Esophagus mucosa (tissue), 1 donor: ENCODE data around the gene DSE. TPM values are rescaled to one million over a fixed set of nuclear protein-coding genes. Genes with fewer than 3 reads are reported as not detected.

Experiments used
- ATAC-seq: fragments of 200-7000 bp; cut with Tn5 transposase; one replicate; pipeline ENCODE4 v1.9.1; 2020
- total RNA-seq: library from RNA; stranded (reverse); gene quantifications from one replicate; pipeline ENCODE4 v1.2.4, GENCODE V29; 2023
- donor health status: DM: yes; HTN: yes; CAD: no.

DSE gene
- total RNA-seq, 1 donor from 2014 or later = 32.7 TPM

DNA sequence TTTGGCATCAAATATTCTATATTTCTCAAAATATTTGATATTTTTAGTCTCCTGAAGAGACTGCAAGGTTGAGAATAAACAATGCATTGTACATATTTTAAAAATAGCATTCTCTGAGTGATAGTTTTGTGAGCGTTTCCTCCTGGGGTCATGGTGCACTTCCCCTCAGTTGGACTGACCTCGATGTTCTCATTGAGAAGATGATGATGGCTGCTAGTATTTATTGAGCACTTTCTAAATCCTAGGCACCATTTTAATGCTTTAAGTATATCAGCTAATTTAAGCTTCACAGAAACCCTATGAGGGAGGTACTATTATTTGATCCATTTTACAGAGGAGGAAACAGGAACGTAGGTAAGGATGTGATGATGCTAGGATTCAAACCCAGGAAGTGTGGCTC is 18.2 kb downstream of the DSE start:
- no peak for ATAC-seq

DNA sequence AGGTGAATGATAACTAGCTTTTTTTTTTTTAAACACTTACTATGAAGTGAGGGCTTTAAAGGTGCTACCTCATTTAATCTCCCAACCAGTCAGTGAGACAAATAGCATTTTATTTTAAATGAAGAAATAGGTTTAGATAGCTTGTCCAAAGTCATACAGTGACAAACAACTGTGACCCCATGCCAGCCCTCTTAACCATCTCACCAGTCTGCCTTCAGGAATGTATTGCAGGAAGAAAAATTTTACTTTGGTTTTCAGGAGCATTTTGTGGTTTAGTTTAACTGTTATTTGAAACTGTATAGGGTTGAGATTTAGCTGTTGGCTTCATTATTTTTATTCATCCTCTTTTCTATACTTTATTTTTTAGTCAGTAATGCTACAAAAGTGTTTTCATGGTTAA is 18.6 kb downstream of the DSE start:
- no peak for ATAC-seq

DNA sequence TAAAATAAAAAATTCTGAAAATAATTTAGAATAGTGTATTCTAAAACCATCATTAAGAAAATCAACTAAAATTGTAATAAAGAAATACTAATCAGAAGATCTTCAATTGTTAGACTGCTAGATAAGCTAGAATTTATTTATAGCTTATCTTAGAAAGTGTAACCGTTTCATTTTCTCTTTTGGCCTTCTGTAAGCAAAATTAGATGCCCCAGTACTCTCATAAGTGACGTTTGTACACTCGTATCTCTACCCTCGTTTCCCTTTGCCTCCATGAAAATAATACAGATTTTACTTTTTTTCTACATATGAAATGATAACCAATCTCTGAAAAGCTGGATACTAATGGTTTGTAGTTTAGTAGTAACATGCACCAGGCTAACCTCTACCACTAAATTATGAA is 19.8 kb downstream of the DSE start:
- no peak for ATAC-seq

DNA sequence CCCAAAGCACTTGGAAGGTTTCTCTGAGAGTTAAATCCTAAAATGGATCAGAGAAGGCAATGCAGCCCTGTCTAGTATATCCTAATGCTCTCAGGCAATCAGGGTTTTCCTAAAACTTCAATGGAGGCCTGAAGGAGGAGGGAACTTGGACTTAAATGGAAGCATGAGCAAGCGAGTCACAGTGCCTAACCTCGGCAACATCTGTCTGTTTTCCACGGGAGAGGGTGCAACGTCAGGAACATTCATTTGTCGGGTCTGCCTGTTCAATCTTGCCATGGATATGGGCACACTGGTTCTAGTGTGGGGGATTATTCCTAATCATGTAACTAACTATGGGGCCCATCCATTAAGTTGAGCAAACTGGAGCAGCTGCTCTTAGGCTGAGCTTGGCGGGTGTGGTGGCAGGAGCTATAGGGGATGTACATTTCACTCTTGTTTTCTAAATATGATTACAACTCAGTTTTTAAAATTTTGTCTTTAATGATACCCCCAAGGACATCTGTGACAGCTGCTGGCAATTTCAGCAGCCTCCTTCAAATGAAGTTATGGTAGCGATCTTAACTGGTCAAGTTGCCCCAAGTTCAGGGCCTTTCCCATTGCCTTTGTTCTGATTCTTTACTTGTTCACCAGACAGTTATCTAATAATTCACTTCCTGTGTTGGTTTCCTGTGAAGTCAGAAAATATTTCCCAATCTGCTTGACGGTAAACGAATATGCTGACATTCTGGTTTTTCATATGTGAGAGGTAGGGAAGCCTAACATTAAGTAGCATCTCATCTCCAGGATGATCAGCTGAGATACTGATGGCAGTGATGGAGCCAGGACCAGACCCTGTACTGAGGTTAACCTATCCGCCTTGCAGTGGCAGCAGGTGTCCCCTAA is 21.6 kb downstream of the DSE start:
- peak; percentile 35 for ATAC-seq

DNA sequence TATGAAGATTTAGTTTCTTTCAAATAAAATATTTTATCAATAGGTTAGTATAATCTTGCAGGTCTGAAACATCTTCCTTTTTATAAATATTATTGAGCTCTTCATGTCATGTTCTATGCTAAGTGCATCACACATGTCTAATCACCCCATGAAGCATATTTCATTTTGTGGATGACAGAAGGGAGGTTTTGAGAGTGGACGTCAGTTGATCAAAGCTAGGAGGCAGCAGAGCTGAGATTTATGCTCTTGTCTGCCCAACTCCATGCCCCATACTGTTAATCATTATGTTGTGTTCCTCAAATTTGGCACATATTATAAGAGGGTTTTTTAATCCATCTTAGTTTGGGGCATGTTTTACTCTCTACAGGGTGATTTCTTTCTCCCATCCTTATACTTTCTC is 22.7 kb downstream of the DSE start:
- peak; percentile 26 for ATAC-seq

DNA sequence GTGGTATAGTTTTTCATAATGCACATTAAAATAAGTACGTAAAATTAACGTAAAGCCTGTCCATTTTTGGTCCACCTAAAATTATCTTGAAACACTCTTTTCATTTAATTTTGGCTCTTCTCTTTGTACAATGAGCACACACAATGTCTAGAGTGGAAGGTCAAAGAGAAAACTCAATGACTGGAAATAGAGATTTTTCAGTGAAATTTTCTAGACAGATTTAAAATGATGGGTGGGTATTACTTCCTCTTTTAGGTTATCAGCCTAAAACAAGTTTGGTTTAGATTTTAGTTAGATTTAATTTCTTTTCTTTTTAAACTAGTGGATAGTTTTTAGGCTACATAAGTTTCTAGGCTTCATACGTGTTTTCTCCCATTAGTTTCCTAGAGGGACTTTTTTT is 24.9 kb downstream of the DSE start:
- no peak for ATAC-seq

DNA sequence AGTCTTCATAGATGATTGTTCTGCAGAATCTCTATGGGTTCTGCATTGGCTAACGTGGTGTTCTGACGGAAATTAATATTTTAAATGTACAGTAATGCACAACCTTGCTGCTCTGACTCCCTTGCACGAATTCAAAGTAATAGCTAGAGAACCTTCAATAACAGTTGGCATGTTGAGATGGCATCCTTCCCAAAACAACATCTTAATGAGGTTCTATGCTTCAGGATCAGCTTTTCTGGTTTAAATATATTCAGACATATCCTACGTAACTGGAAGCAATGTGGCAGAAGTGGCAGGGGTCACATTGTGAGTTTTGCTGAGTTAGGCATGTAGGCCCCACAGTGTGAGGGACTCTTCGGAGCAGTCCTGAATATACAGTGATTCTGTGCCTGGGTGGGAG is 25.7 kb downstream of the DSE start:
- no peak for ATAC-seq

DNA sequence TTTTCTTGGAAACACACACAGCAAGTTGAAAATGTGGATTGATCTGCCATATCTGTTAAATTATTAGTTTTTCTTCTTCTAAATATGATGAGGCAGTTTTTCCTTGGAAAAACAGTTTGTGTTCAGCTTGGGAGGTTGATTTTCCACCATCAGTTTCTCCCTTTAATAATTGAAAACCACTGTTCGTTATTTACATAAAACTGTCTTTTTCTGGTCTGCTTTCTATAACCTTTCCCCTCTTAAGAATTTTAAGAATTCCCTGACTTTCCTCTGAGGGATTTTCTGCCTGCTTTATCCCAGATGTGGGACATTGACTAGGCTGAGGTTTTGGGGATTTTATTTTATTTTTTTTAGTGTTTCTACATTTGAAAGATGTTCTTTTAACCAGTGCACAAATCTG is 27.2 kb downstream of the DSE start:
- no peak for ATAC-seq

DNA sequence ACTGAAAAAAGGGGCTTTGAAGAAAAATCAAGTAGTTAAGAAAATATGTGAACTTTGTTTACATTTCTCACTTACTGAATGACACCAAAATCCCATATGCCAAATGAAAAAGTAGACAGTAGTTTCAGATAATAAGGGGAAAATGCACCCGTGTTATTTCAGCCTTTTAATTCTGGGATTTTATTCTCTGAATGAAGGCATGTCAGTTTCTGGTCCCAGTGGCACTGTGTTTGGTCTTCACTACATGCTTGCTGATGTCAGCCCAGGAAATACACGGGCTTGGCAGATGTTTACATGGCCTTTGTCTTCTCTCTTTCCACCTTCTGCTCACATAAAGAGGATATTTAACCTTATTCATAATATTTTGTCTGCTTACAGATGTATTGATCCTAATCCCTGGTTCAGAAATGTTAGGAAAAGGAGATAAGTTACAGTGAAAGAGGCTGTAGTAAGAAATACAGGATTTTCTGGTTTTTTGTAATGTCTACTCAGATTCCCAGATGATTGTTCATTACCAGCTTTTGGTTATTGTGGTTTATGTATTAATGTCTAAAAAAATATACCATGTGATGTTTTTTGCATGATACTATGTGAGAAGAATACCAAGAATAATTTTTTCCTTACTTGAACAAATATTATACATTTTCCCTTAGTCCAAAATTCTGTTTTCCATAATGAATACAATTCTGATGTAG is 27.7 kb downstream of the DSE start:
- ATAC-seq = peak; percentile 46

DNA sequence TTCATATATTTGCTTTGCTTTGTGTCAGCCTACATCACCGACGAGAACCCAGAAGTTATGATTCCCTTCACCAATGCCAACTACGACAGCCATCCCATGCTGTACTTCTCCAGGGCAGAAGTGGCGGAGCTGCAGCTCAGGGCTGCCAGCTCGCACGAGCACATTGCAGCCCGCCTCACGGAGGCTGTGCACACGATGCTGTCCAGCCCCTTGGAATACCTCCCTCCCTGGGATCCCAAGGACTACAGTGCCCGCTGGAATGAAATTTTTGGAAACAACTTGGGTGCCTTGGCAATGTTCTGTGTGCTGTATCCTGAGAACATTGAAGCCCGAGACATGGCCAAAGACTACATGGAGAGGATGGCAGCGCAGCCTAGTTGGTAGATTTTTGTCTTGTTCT is 28.5 kb downstream of the DSE start:
- ATAC-seq = no peak

DNA sequence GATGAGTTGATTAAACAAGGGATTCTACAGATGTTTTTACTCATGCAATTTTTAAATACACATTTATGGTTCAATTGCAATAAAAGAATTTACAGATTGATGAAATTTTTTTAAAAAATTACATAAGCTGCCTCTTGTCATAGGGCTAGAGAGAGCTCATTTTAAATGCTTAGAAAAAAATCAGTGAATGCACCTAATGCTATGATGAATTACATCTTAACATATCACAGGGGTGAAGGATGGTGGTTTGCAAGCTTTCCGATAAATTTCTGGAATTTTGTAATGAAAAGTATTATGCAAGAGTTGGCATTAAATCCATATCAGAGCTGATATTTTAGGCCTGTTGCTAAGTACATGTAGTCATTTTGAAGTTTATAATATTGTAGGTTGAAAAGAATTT is 29.6 kb downstream of the DSE start:
- no peak for ATAC-seq

DNA sequence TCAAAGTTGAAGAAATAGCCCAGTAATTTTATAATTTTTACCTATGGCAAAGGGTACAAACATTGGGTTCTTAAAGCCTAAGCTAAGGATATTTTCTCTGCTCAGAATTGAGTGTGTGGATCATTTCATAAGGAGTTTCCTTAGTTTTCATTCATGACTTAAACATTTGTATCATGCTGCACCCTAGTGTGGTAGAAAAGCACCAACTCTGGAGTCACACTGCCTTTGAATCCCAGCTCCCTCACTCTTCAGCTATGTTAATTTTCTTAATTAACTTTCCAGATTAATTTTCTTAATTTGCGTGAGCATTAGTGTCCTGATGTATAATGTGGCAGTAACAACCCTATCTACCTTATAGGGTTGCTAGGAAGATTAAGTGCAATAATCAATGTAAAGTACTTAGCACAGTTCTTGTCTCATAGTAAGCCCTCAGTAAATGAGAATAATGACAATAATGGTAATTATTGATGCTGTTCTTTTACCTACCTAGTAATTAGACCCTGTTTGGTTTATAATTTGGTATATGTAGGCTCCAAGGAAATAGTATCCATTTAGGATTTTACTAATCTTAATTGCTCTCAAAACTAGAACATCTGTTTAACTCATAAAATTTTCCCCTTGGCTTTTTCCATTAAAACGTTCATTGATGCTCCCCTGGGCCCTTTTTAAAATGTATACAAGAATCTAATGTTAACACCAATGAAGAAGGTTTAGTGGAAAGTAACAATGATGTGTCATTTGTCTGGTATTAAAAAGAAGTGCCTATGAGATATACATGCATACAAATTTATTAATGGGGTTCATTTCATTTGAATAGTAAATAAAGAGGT is 31.6 kb downstream of the DSE start:
- ATAC-seq = no peak

DNA sequence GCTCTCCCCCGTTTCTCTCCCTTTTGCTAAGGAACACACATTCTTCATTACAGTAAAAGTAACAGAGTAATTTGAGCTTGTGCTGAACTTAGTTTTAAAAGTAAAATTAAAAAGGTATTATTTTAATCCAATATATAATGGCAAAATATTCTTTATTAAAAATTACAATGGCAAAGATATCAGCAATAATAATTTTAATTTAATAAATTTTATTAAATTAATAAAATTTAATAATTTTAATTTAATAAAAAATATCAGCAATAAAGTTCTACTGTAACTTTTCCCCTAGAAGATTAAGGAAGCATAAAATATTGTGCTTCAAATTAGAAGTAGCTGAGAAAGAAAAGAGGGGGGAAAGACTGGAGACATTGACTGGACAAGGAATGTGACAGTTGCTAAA is 32.5 kb downstream of the DSE start:
- ATAC-seq = no peak

DNA sequence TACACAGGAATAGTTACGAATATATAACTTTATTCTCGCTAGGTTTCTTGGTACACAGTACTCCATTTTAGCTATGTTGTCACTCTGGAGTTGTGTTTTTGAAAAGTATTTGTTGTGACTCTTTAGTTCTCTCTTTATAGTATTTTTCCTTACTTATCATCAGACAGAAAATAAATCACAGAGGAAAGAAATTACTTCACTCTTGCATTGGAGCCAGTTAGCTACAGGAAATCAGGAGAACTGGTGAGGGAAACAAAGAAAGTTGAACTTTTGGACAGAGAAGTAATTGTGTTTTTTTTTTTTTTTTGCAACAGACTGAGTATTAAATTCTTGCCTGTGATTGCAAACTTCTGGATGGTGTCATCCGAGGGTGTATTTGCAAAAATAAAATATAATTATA is 33.9 kb downstream of the DSE start:
- ATAC-seq = no peak

DNA sequence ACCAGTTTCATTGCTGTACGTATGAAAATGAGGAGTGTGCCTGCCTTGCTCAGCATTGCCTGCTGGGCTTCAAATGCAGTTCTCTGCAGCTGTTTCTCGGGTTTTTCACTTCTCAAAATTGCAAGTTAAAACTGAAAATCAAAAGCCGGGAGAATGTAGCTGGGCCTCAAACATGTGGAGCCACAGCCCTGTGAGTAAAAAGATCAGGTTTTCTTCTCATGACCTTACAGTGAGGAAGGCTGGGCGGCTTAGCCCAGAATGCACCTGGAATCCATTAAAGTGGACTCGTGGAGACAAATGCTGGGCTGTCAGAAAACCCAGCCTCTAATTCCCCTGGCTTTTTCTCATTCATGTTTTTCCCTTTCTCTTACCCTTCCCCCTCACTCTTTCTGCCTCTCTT is 34.4 kb downstream of the DSE start:
- ATAC-seq = no peak

DNA sequence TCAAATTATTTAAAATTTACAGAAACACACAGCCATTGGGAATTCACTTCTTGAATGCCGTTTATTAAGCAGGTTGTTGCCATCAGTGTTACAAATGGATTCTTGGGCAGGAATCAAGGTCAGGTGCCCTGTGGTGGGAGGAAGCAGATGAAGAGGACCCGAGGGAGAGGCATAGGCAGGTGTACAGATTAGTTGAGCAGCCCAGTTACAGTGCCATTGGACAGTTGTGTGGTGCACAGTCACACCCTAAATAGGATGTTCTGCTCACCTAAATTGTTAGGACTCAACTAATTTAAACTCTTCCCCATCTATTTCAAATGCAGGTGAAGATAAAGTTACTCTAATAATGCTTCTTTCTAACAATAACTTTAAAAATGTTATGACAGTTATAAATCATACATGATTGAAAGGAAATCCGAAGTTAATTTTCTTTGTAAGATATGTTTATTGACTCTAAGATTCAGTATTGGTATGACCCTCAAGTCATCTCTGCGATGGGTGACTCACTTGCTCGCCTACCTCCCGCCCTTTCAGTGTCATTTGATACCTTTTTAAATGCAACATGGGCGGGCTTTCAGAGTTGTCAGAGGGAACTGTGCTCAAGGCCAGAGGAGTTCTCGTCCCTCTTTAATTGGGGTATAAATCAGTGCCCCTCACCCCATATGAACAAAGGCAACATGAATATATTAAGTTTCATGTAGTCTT is 35.1 kb downstream of the DSE start:
- ATAC-seq = no peak

DNA sequence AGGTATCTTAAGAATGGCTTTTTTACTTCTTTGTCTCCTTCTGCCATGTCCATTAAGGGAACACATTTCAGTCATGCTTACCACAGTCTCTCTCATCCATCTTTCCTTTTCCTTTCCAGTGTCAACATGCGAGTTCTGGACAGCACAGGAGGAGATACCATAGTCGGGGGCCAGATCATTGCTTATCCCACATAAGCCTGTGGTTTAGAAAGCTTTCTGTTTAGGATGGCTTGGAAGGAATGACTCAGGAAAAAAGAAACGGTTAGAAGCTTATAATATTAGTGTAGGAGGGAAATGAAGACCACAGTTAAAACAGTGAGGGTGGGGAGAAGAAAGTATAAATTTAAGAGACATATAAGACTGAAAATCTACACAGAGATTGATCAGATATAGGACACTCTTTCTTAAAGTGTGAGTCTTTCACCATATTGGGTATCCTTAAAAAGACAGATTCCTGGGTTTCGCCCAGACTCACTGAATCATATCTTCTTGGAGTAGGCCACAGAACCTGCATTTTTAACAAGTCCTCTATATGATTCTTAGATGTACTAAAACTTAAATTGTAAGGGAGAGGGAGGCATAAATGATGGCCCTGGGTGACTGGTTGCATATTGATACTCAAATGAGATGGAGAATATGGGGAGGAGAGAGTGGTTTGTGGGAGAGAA is 36.1 kb downstream of the DSE start:
- ATAC-seq = no peak

DNA sequence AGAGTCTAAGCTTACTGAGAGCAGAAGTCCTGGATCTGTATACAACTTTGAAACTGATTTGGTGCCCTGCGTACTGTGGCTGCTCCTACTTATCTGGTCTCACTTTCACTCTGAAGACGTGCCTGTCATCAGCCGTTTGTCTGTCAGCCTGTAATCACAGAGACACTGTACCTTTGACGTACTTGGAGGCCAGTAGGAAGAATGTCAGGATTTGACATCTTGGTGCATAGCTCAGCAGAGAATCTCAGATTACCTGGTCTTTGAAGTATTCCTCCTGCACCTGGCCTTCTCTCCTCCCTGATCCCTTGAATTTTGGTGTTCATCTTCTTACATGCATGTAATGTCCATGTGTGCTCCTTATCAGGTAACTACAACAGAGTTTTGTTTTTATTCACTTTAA is 37.7 kb downstream of the DSE start:
- ATAC-seq = no peak

DNA sequence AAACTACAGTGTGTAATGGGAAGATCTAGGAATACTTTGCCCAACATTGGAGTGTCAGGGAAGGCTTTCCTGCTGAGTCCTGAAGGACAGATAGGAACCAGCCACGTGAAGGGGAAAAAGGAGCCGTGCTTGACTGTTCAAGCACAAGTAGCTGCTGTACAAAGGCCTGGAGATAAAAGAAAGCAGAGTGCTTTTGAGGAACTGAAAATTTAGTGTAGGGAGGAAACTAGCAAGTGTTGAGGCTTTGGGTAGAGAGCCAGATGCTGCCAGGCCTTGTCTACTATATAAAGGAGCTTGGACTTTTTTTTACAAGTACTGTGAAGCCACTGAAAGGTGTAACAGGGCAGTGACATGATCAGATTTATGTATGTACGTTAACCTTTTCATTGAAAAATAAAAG is 39.0 kb downstream of the DSE start:
- ATAC-seq = peak; percentile 48

DNA sequence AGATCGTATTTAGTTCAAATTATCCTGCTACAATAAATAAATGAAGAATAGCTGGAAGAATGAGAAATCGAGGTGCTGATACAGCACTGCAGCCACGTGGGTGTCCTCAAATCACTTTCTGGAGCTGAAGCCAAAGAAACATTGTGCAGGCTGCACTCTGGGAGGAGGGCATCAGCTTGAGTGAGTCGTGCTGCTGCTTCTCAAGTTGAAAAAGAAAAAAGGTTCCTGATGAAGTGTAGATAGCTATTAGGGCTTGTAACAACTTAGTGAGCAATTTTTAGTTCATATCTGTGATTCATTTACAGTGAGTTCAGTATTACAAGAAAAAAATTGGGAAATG is 40.5 kb downstream of the DSE start:
- ATAC-seq = no peak

DNA sequence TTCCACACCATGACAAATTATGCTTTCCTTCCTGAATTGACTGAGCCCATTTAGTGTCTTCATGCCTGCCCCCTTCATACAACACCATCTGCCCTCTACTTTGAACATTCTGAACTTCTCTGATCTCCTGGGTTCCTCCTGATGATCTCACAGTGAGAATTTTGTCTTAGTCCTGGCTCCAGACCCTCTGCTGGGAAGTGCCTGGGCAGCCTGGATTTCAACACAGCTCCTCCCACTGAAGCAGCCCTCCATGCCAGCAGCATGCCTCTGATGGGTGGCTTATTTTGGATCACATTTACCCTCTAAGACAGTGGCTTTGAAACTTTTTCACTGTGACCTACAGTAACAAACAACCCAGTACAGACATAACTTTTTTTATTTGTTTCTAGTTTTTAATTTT is 41.5 kb downstream of the DSE start:
- no peak for ATAC-seq

DNA sequence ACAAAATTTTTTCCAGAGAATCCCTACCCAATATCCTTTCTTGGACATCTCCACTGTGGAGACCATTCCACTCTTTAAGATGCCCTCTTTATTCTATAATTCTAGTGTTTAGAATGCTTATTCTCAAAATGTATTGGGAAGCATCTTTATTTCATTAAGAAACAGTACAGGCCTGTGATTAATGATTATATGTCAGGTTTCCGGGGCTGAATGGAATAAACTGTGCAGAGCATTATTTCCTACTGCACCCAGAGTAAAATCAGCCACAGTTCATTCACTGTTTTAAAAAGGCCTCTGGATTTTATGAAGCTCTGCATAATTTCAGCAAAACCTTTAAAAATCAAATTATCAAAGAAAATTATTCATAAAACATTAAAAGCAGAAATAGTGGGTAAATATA is 42.6 kb downstream of the DSE start:
- no peak for ATAC-seq
